Measurements from ENCODE around the gene MRPL57.
"Not testable (repeated sequence)": the region's sequence is repeated elsewhere in the genome, so short reads cannot be mapped to it uniquely, and the experiment has no call there.

MRPL57 gene

DNA sequence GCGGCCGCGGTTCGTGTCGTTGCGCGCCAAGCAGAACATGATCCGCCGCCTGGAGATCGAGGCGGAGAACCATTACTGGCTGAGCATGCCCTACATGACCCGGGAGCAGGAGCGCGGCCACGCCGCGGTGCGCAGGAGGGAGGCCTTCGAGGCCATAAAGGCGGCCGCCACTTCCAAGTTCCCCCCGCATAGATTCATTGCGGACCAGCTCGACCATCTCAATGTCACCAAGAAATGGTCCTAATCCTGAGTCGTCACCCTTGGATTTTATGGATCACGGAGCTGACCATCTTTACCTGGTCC lies 475 bp downstream of the MRPL57 start (continued):
- TF ChIP-seq, protein P1, sequence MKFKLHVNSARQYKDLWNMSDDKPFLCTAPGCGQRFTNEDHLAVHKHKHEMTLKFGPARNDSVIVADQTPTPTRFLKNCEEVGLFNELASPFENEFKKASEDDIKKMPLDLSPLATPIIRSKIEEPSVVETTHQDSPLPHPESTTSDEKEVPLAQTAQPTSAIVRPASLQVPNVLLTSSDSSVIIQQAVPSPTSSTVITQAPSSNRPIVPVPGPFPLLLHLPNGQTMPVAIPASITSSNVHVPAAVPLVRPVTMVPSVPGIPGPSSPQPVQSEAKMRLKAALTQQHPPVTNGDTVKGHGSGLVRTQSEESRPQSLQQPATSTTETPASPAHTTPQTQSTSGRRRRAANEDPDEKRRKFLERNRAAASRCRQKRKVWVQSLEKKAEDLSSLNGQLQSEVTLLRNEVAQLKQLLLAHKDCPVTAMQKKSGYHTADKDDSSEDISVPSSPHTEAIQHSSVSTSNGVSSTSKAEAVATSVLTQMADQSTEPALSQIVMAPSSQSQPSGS (tag by site-specific recombination; IDR thresholded peaks at IDR 0.05; ENCODE audit: low read depth) = no peak
- no peak for TF ChIP-seq HIC1 (tag by site-specific recombination; IDR thresholded peaks at IDR 0.05)

GRCh38 chr13:21181671-21182070 lies 5.2 kb downstream of the MRPL57 start:
- TF ChIP-seq ZEB2 (tag by site-specific recombination; IDR thresholded peaks at IDR 0.05) (no peak), ZNF639 (tag by site-specific recombination; IDR thresholded peaks at IDR 0.05) (no peak), ZNF660 (tag by site-specific recombination; IDR thresholded peaks at IDR 0.05) (no peak), SP2 (tag by site-specific recombination; IDR thresholded peaks at IDR 0.05) (no peak), ZNF580 (tag by site-specific recombination; IDR thresholded peaks at IDR 0.05) (no peak), ZNF629 (tag by site-specific recombination; IDR thresholded peaks at IDR 0.05) (no peak), SP7 (tag by site-specific recombination; IDR thresholded peaks at IDR 0.05) (no peak), ZNF391 (tag by site-specific recombination; IDR thresholded peaks at IDR 0.05; ENCODE audit: borderline replicate concordance, low read depth) (no peak), TCF7L2 (IDR thresholded peaks at IDR 0.05; ENCODE audit: borderline replicate concordance, low read depth, low read length) (no peak)
- TF ChIP-seq, protein P2, sequence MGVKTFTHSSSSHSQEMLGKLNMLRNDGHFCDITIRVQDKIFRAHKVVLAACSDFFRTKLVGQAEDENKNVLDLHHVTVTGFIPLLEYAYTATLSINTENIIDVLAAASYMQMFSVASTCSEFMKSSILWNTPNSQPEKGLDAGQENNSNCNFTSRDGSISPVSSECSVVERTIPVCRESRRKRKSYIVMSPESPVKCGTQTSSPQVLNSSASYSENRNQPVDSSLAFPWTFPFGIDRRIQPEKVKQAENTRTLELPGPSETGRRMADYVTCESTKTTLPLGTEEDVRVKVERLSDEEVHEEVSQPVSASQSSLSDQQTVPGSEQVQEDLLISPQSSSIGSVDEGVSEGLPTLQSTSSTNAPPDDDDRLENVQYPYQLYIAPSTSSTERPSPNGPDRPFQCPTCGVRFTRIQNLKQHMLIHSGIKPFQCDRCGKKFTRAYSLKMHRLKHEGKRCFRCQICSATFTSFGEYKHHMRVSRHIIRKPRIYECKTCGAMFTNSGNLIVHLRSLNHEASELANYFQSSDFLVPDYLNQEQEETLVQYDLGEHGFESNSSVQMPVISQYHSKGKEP (tag by site-specific recombination; IDR thresholded peaks at IDR 0.05) = no peak
- TF ChIP-seq, protein P3, sequence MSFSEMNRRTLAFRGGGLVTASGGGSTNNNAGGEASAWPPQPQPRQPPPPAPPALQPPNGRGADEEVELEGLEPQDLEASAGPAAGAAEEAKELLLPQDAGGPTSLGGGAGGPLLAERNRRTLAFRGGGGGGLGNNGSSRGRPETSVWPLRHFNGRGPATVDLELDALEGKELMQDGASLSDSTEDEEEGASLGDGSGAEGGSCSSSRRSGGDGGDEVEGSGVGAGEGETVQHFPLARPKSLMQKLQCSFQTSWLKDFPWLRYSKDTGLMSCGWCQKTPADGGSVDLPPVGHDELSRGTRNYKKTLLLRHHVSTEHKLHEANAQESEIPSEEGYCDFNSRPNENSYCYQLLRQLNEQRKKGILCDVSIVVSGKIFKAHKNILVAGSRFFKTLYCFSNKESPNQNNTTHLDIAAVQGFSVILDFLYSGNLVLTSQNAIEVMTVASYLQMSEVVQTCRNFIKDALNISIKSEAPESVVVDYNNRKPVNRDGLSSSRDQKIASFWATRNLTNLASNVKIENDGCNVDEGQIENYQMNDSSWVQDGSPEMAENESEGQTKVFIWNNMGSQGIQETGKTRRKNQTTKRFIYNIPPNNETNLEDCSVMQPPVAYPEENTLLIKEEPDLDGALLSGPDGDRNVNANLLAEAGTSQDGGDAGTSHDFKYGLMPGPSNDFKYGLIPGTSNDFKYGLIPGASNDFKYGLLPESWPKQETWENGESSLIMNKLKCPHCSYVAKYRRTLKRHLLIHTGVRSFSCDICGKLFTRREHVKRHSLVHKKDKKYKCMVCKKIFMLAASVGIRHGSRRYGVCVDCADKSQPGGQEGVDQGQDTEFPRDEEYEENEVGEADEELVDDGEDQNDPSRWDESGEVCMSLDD (tag by site-specific recombination; IDR thresholded peaks at IDR 0.05) = no peak
- TF ChIP-seq, protein P4, sequence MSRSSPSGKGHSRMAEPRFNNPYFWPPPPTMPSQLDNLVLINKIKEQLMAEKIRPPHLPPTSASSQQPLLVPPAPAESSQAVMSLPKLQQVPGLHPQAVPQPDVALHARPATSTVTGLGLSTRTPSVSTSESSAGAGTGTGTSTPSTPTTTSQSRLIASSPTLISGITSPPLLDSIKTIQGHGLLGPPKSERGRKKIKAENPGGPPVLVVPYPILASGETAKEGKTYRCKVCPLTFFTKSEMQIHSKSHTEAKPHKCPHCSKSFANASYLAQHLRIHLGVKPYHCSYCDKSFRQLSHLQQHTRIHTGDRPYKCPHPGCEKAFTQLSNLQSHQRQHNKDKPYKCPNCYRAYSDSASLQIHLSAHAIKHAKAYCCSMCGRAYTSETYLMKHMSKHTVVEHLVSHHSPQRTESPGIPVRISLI (tag by site-specific recombination; IDR thresholded peaks at IDR 0.05) = no peak
- TF ChIP-seq, protein P5, sequence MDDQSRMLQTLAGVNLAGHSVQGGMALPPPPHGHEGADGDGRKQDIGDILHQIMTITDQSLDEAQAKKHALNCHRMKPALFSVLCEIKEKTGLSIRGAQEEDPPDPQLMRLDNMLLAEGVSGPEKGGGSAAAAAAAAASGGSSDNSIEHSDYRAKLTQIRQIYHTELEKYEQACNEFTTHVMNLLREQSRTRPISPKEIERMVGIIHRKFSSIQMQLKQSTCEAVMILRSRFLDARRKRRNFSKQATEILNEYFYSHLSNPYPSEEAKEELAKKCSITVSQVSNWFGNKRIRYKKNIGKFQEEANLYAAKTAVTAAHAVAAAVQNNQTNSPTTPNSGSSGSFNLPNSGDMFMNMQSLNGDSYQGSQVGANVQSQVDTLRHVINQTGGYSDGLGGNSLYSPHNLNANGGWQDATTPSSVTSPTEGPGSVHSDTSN (CRISPR knock-in tag; IDR thresholded peaks at IDR 0.05) = no peak
- H3K27ac ChIP-seq (ENCODE audit: extremely low read depth, low read depth, low read length) = no peak overlapping the region
- H3K4me3 ChIP-seq (ENCODE audit: low read depth, low read length) = no peak overlapping the region
- H3K9me3 ChIP-seq (ENCODE audit: control insufficient read depth, insufficient read depth, low read depth, low read length) = no peaks in the 10 kb centered on the region
- no peaks in the 10 kb centered on the region for H3K4me1 ChIP-seq (ENCODE audit: control insufficient read depth, insufficient read depth, low read length)
- CTCF ChIA-PET = interaction anchor here (0.5 kb wide), 1 partner anchor 86 kb away, joined by 3 read pairs; no protein-coding TSS in a partner anchor
- peaks cover 6 to 7% of the 10 kb centered on the region in 2 experiments; a peak in 2 of 3 replicates for H3K36me3 ChIP-seq (ENCODE audit: control insufficient read depth in 2 of 2, insufficient read depth in 1 of 2, low read length in 2 of 2)
- POLR2A ChIA-PET = no interaction called here

DNA sequence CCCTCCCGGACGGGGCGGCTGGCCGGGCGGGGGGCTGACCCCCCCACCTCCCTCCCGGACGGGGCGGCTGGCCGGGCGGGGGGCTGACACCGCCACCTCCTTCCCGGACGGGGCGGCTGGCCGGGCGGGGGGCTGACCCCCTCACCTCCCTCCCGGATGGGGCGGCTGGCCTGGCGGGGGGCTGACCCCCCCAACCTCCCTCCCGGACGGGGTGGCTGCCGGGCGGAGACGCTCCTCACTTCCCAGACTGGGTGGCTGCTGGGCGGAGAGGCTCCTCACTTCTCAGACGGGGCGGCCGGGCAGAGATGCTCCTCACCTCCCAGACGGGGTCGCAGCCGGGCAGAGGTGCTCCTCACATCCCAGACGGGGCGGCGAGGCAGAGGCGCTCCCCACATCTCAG lies 10.0 kb downstream of the MRPL57 start:
- H3K4me3 ChIP-seq (ENCODE audit: low read depth, low read length); CTCF ChIA-PET; H3K36me3 ChIP-seq (ENCODE audit: control insufficient read depth in 2 of 2, insufficient read depth in 1 of 2, low read length in 2 of 2); H3K9me3 ChIP-seq (ENCODE audit: control insufficient read depth, insufficient read depth, low read depth, low read length); H3K4me1 ChIP-seq (ENCODE audit: control insufficient read depth, insufficient read depth, low read length); H3K27ac ChIP-seq (ENCODE audit: extremely low read depth, low read depth, low read length); POLR2A ChIA-PET: not testable (repeated sequence)

DNA sequence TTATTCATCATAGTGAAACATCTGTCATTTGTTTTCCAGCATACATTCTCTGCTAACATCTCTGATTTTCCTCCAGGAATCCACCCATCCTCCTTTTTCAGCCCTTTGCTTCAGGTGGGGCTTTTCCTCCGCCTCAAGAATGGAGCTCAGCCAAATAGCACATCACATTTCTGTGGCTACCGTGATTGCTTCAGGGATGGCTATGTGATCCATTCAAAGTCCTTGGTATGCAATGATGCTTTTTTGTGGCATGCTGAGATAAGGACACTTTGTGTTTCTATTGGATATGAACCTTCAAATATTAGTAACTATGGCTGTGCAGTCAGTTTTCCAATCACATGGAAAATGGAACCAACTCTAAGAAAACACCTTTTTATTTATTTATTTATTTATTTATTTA lies 18.3 kb downstream of the MRPL57 start:
- CTCF ChIA-PET; H3K9me3 ChIP-seq (ENCODE audit: control insufficient read depth, insufficient read depth, low read depth, low read length); POLR2A ChIA-PET; H3K36me3 ChIP-seq (ENCODE audit: control insufficient read depth in 2 of 2, insufficient read depth in 1 of 2, low read length in 2 of 2); H3K4me1 ChIP-seq (ENCODE audit: control insufficient read depth, insufficient read depth, low read length); H3K27ac ChIP-seq (ENCODE audit: extremely low read depth, low read depth, low read length); H3K4me3 ChIP-seq (ENCODE audit: low read depth, low read length): not testable (repeated sequence)
